SK-N-SH treated with all-trans-retinoic acid at 6 μM for 48 hours (cell line): Measurements from ENCODE around the gene GYG1.

Experiments used
- ATAC-seq: fragments of 200-7000 bp; cut with Tn5 transposase; 3 replicates; pipeline ENCODE4 v1.9.1; 2020; ENCODE audit warnings: mild to moderate bottlenecking, moderate library complexity
- OSR1 ChIP-seq: fragments of 250-450 bp; sonication (Bioruptor Pico); IDR thresholded peaks from 2 replicates; pipeline ENCODE4 v1.8.0; 2022; ENCODE audit warnings: moderate library complexity, mild to moderate bottlenecking, inconsistent platforms
- ZFP3 ChIP-seq: fragments of 250-450 bp; sonication (Bioruptor Pico); IDR thresholded peaks from 2 replicates; pipeline ENCODE4 v1.5.0; 2020; ENCODE audit warnings: mild to moderate bottlenecking, moderate library complexity
- ZNF565 ChIP-seq: fragments of 450-650 bp; formaldehyde crosslinking; conservative IDR thresholded peaks from 2 replicates; pipeline ENCODE4 v1.5.0; 2020; ENCODE audit warnings: low read depth, mild to moderate bottlenecking, moderate library complexity
- TF ChIP-seq, protein P1 (sequence below): fragments of 250-450 bp; sonication (Bioruptor Pico); IDR thresholded peaks from 2 replicates; pipeline ENCODE4 v1.5.0; 2020; ENCODE audit warnings: mild to moderate bottlenecking, moderate library complexity

Gene GYG1

GRCh38 chr3:149067883-149068282, 76.5 kb downstream of the GYG1 start:
- ATAC-seq, result no peak
- TF ChIP-seq OSR1 (no peak), ZFP3 (CRISPR knock-in tag) (no peak), ZNF565 (CRISPR knock-in tag) (no peak)
- TF ChIP-seq, protein P1, sequence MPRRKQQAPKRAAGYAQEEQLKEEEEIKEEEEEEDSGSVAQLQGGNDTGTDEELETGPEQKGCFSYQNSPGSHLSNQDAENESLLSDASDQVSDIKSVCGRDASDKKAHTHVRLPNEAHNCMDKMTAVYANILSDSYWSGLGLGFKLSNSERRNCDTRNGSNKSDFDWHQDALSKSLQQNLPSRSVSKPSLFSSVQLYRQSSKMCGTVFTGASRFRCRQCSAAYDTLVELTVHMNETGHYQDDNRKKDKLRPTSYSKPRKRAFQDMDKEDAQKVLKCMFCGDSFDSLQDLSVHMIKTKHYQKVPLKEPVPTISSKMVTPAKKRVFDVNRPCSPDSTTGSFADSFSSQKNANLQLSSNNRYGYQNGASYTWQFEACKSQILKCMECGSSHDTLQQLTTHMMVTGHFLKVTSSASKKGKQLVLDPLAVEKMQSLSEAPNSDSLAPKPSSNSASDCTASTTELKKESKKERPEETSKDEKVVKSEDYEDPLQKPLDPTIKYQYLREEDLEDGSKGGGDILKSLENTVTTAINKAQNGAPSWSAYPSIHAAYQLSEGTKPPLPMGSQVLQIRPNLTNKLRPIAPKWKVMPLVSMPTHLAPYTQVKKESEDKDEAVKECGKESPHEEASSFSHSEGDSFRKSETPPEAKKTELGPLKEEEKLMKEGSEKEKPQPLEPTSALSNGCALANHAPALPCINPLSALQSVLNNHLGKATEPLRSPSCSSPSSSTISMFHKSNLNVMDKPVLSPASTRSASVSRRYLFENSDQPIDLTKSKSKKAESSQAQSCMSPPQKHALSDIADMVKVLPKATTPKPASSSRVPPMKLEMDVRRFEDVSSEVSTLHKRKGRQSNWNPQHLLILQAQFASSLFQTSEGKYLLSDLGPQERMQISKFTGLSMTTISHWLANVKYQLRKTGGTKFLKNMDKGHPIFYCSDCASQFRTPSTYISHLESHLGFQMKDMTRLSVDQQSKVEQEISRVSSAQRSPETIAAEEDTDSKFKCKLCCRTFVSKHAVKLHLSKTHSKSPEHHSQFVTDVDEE (CRISPR knock-in tag), result no peak
